GM13976 (cell line): ENCODE data around the gene COL4A2.
A peak's percentile ranks its signal among the peaks of the same experiment; 100 is the strongest.

Source experiments
- DNase-seq: peaks from one replicate; pipeline ENCODE4 v3.0.0; 2012; ENCODE audit warnings: low spot score
- in situ Hi-C: fragments of 300-500 bp; cut with MboI; formaldehyde crosslinking; loops from one replicate; pipeline ENCODE4 v1.12.0; 2022; ENCODE audit warnings: low sequenced_read_pairs, mixed read lengths, inconsistent platforms; ENCODE audit not compliant: unreplicated experiment
- TF ChIP-seq, protein P1 (sequence below): IDR thresholded peaks from 2 replicates; pipeline ENCODE4 v1.5.1; 2012; ENCODE audit warnings: borderline replicate concordance, mild to moderate bottlenecking; ENCODE audit not compliant: insufficient read depth; ENCODE audit errors: extremely low read depth, missing control alignments, control extremely low read depth

COL4A2 gene

GRCh38 chr13:110354715-110355473 is 47.8 kb downstream of the COL4A2 start:
- in situ Hi-C loops: no loop called here
- TF ChIP-seq, protein P1, sequence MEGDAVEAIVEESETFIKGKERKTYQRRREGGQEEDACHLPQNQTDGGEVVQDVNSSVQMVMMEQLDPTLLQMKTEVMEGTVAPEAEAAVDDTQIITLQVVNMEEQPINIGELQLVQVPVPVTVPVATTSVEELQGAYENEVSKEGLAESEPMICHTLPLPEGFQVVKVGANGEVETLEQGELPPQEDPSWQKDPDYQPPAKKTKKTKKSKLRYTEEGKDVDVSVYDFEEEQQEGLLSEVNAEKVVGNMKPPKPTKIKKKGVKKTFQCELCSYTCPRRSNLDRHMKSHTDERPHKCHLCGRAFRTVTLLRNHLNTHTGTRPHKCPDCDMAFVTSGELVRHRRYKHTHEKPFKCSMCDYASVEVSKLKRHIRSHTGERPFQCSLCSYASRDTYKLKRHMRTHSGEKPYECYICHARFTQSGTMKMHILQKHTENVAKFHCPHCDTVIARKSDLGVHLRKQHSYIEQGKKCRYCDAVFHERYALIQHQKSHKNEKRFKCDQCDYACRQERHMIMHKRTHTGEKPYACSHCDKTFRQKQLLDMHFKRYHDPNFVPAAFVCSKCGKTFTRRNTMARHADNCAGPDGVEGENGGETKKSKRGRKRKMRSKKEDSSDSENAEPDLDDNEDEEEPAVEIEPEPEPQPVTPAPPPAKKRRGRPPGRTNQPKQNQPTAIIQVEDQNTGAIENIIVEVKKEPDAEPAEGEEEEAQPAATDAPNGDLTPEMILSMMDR: no peak
- peak; percentile 58 for DNase-seq

DNA sequence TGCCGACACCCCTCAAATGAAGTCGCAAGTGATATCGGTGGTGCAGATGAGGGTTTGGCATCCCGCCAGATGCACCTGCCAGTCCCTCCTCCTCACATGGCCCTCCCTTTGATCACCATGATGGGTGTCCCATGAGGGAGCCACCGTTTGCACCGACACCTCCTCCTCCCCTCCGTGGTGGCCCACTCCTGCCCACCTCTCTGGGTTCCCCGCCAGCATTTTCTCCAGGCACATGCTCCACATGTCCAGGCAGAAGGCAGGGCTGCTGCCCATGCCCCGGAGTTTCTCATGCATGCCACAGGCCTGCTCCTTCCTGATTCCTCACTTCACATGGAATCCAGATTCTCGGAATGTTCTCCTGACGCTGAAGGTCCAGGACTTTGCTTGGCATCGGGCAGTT is 49.3 kb downstream of the COL4A2 start:
- in situ Hi-C loops: no loop called here
- TF ChIP-seq, protein P1: no peak
- no peak for DNase-seq

- in situ Hi-C loops: no loop called here
- no peak for DNase-seq
- TF ChIP-seq, protein P1: no peak
These were observed 51.3 kb downstream of the COL4A2 start for GRCh38 chr13:110358381-110358780.

GRCh38 chr13:110359840-110360301 is 52.8 kb downstream of the COL4A2 start:
- in situ Hi-C loops: no loop called here
- TF ChIP-seq, protein P1: no peak
- DNase-seq: no peak

GRCh38 chr13:110360598-110360997 is 53.5 kb downstream of the COL4A2 start:
- TF ChIP-seq, protein P1: no peak
- in situ Hi-C loops: no loop called here
- DNase-seq: no peak

GRCh38 chr13:110361365-110361911 is 54.4 kb downstream of the COL4A2 start:
- TF ChIP-seq, protein P1: no peak
- DNase-seq: no peak

More at GRCh38 chr13:110361365-110361911, 54.4 kb downstream of the COL4A2 start:
- in situ Hi-C loops: no loop called here
